OCI-LY7 (cell line): ENCODE measurements around the gene ASB1. TPM values are rescaled to one million over a fixed set of nuclear protein-coding genes. Genes with fewer than 3 reads are reported as not detected.

ENCODE experiments used
- BruUV-seq: library from RNA; stranded (reverse); fragments of 400-500 nt; replicated peaks from 2 replicates; lab custom pipeline; 2021; lab: Mats Ljungman, UMichigan
- CTCF ChIA-PET: fragments of 300-600 bp; sonication (Branson Sonifier 250); formaldehyde crosslinking; loops from one replicate; lab custom pipeline; 2022; ENCODE audit warnings: antibody characterized with exemption; ENCODE audit not compliant: unreplicated experiment; lab: Charles Lee
- POLR2A ChIA-PET: fragments of 300-600 bp; sonication (Branson Sonifier 250); formaldehyde crosslinking; loops from one replicate; lab custom pipeline; 2022; ENCODE audit warnings: antibody characterized with exemption; lab: Charles Lee
- DNase-seq: peaks from one replicate; pipeline ENCODE4 v3.0.0-alpha.2; 2015; ENCODE audit warnings: low spot score
- H2AFZ ChIP-seq: fragments of 200-600 bp; sonication (generic), shearing (Covaris generic); 2 replicates; pipeline ENCODE4 v1.6.1; 2014; ENCODE audit warnings: mild to moderate bottlenecking, antibody characterized with exemption, low read length, moderate library complexity
- H3K27ac ChIP-seq: fragments of 200-600 bp; sonication (generic); 2 replicates; pipeline ENCODE4 v1.5.1; 2014; ENCODE audit warnings: mixed run types, low read depth, mild to moderate bottlenecking, moderate library complexity, low read length, inconsistent platforms; ENCODE audit not compliant: poor library complexity, severe bottlenecking
- H3K36me3 ChIP-seq: fragments of 200-600 bp; sonication (generic); 2 replicates; pipeline ENCODE4 v1.6.1; 2014; ENCODE audit warnings: mild to moderate bottlenecking, antibody characterized with exemption, low read length, moderate library complexity, mixed read lengths; ENCODE audit not compliant: insufficient read depth
- H3K4me1 ChIP-seq: fragments of 200-600 bp; sonication (generic); 2 replicates; pipeline ENCODE4 v1.5.1; 2014; ENCODE audit warnings: mild to moderate bottlenecking, low read length; ENCODE audit not compliant: insufficient read depth, poor library complexity, severe bottlenecking
- H3K4me2 ChIP-seq: fragments of 200-600 bp; sonication (generic); 2 replicates; pipeline ENCODE4 v1.6.1; 2014; ENCODE audit warnings: mild to moderate bottlenecking, low read length
- H3K4me3 ChIP-seq: fragments of 200-600 bp; sonication (generic); 2 replicates; pipeline ENCODE4 v1.5.1; 2014; ENCODE audit warnings: mild to moderate bottlenecking, low read depth, low read length; ENCODE audit not compliant: poor library complexity, severe bottlenecking
- H3K79me2 ChIP-seq: fragments of 200-600 bp; sonication (generic); 2 replicates; pipeline ENCODE4 v1.6.1; 2016; ENCODE audit warnings: low read depth, mild to moderate bottlenecking, low read length, moderate library complexity, mixed read lengths; ENCODE audit not compliant: insufficient read depth
- H3K9me2 ChIP-seq: fragments of 200-600 bp; sonication (generic); 2 replicates; pipeline ENCODE4 v1.6.1; 2016; ENCODE audit warnings: mild to moderate bottlenecking, low read length, mixed read lengths; ENCODE audit not compliant: insufficient read depth
- H3K9me3 ChIP-seq: fragments of 200-600 bp; sonication (generic); 2 replicates; pipeline ENCODE4 v1.6.1; 2014; ENCODE audit warnings: mild to moderate bottlenecking, mixed run types, low read length, mixed read lengths
- H4K20me1 ChIP-seq: fragments of 200-600 bp; sonication (generic); 2 replicates; pipeline ENCODE4 v1.6.1; 2014; ENCODE audit warnings: mild to moderate bottlenecking, antibody characterized with exemption, low read length, moderate library complexity, mixed read lengths; ENCODE audit not compliant: insufficient read depth
- EZH2phosphoT487 ChIP-seq: fragments of 200-600 bp; sonication (generic); IDR thresholded peaks from 2 replicates; pipeline ENCODE4 v1.6.1; 2018; ENCODE audit warnings: low read depth, borderline replicate concordance, mild to moderate bottlenecking, mixed run types, antibody characterized with exemption, low read length, moderate library complexity, mixed read lengths
- intact Hi-C: fragments of 100-400 bp; cut with micrococcal nuclease; formaldehyde crosslinking; loops from one replicate; pipeline ENCODE4 v1.10.0; 2022; ENCODE audit not compliant: unreplicated experiment
- total RNA-seq, 2 experiments: library from RNA; depleted of rRNA in 1 of 2; stranded (reverse); fragments of >200 nt in 1 of 2; shearing (Covaris generic) in 1 of 2; gene quantifications; 2 replicates each; pipeline ENCODE4 v1.2.3, GENCODE V29; 2014 to 2022
- TF ChIP-seq, protein P1 (sequence below): fragments of 200-600 bp; sonication (generic); conservative IDR thresholded peaks from 2 replicates; pipeline ENCODE4 v1.5.1; 2014; ENCODE audit warnings: mild to moderate bottlenecking, antibody characterized with exemption, low read length, moderate library complexity, mixed read lengths

ASB1 gene
- total RNA-seq, 2 experiments from 2014 or later = 19.4 to 37.7 TPM

DNA sequence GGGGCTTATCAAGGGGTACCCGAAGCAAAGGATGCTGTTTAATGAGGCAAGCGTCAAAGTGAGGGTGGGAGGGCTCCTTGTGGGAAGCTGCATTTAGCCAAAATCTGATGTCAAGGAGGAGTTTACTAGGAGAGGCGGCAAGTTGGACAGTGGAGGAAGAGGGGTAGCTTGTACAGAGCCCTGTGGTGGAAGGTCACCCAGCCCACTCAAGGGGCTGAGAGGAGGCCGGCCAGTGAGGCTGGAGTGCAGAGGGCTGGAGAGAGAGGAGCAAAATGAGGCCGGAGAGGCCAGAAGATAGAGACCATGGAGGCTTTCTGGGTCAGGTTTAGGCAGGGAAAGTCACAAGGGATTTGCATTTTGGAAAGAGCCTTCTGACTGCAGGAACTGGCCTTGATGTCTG lies 49.5 kb downstream of the ASB1 start:
- Histone ChIP-seq H3K4me3 (no peak overlapping the region), H3K4me2 (no peak overlapping the region), H3K79me2 (no peaks in the 10 kb centered on the region), H3K36me3 (no peaks in the 10 kb centered on the region), H4K20me1 (no peaks in the 10 kb centered on the region), H3K4me1 (no peaks in the 10 kb centered on the region), H3K9me3 (peaks cover 15% of the 10 kb centered on the region; the same call in 1 of the 2 replicates), H3K9me2 (no peaks in the 10 kb centered on the region), H3K27ac (no peak overlapping the region), H2AFZ (no peak overlapping the region)
- DNase-seq = no peak
- ChIA-PET POLR2A (no interaction called here), CTCF (no interaction called here)
- TF ChIP-seq, protein P1, sequence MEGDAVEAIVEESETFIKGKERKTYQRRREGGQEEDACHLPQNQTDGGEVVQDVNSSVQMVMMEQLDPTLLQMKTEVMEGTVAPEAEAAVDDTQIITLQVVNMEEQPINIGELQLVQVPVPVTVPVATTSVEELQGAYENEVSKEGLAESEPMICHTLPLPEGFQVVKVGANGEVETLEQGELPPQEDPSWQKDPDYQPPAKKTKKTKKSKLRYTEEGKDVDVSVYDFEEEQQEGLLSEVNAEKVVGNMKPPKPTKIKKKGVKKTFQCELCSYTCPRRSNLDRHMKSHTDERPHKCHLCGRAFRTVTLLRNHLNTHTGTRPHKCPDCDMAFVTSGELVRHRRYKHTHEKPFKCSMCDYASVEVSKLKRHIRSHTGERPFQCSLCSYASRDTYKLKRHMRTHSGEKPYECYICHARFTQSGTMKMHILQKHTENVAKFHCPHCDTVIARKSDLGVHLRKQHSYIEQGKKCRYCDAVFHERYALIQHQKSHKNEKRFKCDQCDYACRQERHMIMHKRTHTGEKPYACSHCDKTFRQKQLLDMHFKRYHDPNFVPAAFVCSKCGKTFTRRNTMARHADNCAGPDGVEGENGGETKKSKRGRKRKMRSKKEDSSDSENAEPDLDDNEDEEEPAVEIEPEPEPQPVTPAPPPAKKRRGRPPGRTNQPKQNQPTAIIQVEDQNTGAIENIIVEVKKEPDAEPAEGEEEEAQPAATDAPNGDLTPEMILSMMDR = no peak
- TF ChIP-seq EZH2phosphoT487 = no peak
- intact Hi-C loops = no loop called here
- BruUV-seq = no TSS peak

DNA sequence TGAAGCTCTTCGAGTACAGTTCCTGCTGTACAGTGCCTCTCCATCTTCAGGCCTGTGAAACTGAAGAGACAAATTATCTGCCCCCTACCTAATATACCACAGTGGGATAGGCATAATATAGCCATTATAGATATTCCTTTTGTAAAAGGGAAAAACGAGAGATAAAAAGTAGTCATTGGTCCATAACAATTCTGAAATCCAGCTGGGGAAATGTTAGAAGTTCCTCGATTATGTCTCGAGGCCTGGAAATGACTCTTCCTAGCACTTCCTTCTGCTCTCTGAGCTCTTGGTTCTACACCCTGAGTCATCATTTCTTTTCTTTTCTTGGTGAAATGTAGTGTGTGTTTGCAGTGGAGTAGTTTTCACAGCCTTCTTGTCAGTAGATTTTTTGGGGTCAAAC lies 51.5 kb downstream of the ASB1 start:
- TF ChIP-seq EZH2phosphoT487 = no peak
- TF ChIP-seq, protein P1 = no peak
- Histone ChIP-seq H3K9me2 (no peaks in the 10 kb centered on the region), H3K79me2 (no peaks in the 10 kb centered on the region), H4K20me1 (no peaks in the 10 kb centered on the region), H3K36me3 (no peaks in the 10 kb centered on the region), H3K4me1 (no peaks in the 10 kb centered on the region), H3K9me3 (peaks cover 14% of the 10 kb centered on the region; the same call in 1 of the 2 replicates), H3K4me3 (no peak overlapping the region), H2AFZ (no peak overlapping the region), H3K27ac (no peak overlapping the region), H3K4me2 (no peak overlapping the region)
- CTCF ChIA-PET = no interaction called here
- no TSS peak for BruUV-seq
- POLR2A ChIA-PET = interaction anchor here (0.7 to 1.3 kb wide), 2 partner anchors 15 to 456 kb away, joined by 3 to 7 read pairs; no protein-coding TSS in a partner anchor
- intact Hi-C loops = no loop called here
- DNase-seq = no peak

DNA sequence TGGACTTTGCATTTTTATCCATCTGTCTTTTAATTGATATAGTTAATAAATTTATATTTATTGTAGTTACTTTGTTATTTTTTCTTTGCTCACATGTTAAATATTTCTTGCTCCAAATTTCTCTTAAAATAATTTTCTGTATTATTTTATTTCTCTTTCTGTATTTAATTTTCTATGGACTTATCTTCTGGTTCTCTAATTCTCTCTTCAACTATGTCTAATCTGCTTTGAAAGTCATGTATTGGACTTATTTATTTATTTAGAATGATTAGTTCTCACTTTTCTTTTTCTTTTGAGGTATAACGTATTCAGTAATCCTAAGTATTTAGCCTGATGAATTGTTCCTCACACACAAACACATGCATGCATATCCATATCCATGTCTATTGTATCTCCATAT lies 53.1 kb downstream of the ASB1 start:
- no peaks in the 10 kb centered on the region for H4K20me1 ChIP-seq
- no peak for TF ChIP-seq EZH2phosphoT487
- TF ChIP-seq, protein P1 = no peak

More for the DNA sequence above, 53.1 kb downstream of the ASB1 start:
- ChIA-PET CTCF (no interaction called here), POLR2A (no interaction called here)
- Histone ChIP-seq H3K4me3 (no peak overlapping the region), H3K27ac (no peak overlapping the region), H3K4me2 (no peak overlapping the region), H3K9me3 (0 out of 2 replicates have a peak, but pooled peaks cover 9% of the 10 kb centered on the region), H3K4me1 (no peaks in the 10 kb centered on the region), H2AFZ (no peak overlapping the region), H3K9me2 (no peaks in the 10 kb centered on the region), H3K36me3 (no peaks in the 10 kb centered on the region), H3K79me2 (no peaks in the 10 kb centered on the region)
- no peak for DNase-seq
- no TSS peak for BruUV-seq
- intact Hi-C loops = no loop called here
